ENCODE measurements around the gene NDFIP1. TPM values are rescaled to one million over a fixed set of nuclear protein-coding genes. Genes with fewer than 3 reads are reported as not detected.

NDFIP1 gene
- total RNA-seq, 1 donor from 2014 or later: 62.1 TPM

- no peaks in the 10 kb centered on the region for H3K27me3 ChIP-seq (ENCODE audit: low read depth)
- H3K4me1 ChIP-seq: peaks cover 12% of the 10 kb centered on the region
- no peaks in the 10 kb centered on the region for H3K9me3 ChIP-seq (replicated peaks)
- H3K4me3 ChIP-seq: no peak overlapping the region
- H3K36me3 ChIP-seq: no peaks in the 10 kb centered on the region
- intact Hi-C loops (cut with micrococcal nuclease): no loop called here
- no peak for TF ChIP-seq CTCF (IDR thresholded peaks at IDR 0.05; ENCODE audit: borderline replicate concordance)
- H3K27ac ChIP-seq (replicated peaks): no peak overlapping the region
- no peak for DNase-seq
Measured at GRCh38 chr5:142191776-142192175, 83.2 kb downstream of the NDFIP1 start.

DNA sequence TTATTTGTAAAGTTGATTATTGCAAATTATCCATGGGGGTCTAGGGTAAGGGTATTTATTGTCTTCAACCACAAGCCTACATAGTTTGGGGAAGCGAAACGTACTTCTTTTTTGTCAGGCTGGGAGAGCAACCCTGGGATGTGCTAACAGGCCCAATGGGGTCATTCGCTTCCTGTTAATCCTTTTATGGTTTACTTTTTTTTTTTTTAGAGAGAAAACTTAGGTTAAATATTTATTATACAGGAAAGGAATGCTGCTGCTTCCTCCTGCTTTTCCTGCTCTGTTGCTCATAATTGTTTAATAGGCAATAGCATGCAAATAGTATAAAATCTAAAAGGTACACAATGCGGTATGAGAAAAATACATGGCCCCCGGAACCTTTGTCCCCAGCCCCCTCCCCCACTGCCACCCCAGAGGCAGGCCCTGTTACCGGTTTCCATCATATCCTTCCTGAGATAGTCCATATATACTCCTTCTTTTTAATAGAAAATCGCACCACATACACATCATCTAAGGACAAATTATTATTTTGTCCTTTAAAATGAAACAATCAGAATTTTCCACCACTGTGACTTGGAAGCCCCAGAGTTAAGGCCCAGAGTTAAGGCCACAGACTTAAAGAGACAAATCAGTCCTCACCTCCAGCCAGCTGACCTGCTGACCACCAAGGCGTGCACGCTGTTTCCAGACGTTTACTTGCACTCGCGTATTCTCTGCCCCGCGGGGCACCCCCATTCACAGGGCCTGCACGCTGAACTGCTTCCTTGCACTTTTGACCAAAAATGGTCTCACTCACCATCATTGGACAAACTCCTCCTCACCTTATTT is 83.9 kb downstream of the NDFIP1 start:
- H3K27ac ChIP-seq (replicated peaks): peak overlapping the region; percentile 14
- no peaks in the 10 kb centered on the region for H3K27me3 ChIP-seq (ENCODE audit: low read depth)
- intact Hi-C loops (cut with micrococcal nuclease): no loop called here
- H3K36me3 ChIP-seq: no peaks in the 10 kb centered on the region
- H3K4me1 ChIP-seq: peaks cover 12% of the 10 kb centered on the region
- no peaks in the 10 kb centered on the region for H3K9me3 ChIP-seq (replicated peaks)
- no peak overlapping the region for H3K4me3 ChIP-seq
- TF ChIP-seq CTCF (IDR thresholded peaks at IDR 0.05; ENCODE audit: borderline replicate concordance): no peak
- DNase-seq: no peak

DNA sequence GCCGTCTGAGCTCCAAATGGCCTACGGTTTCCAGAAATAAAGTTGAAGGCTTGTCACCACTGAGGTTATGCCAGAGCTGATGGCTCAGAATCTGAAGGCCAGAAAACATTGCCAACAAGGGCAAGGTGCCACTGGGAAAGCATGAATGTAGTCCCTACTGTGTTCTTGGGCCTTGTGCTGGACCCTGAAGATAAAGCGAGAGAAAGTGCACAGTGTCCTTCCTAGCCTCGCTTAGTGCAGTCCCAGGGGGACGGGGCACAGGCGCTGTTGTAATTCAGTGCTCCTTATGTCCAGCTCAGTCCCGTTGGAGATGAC is 84.5 kb downstream of the NDFIP1 start:
- peak; percentile 23 for DNase-seq
- intact Hi-C loops (cut with micrococcal nuclease): no loop called here
- peak overlapping the region; percentile 14 for H3K27ac ChIP-seq (replicated peaks)
- H3K4me1 ChIP-seq: peaks cover 12% of the 10 kb centered on the region
- H3K36me3 ChIP-seq: no peaks in the 10 kb centered on the region
- no peak overlapping the region for H3K4me3 ChIP-seq
- H3K9me3 ChIP-seq (replicated peaks): no peaks in the 10 kb centered on the region
- H3K27me3 ChIP-seq (ENCODE audit: low read depth): no peaks in the 10 kb centered on the region
- TF ChIP-seq CTCF (IDR thresholded peaks at IDR 0.05; ENCODE audit: borderline replicate concordance): no peak

DNA sequence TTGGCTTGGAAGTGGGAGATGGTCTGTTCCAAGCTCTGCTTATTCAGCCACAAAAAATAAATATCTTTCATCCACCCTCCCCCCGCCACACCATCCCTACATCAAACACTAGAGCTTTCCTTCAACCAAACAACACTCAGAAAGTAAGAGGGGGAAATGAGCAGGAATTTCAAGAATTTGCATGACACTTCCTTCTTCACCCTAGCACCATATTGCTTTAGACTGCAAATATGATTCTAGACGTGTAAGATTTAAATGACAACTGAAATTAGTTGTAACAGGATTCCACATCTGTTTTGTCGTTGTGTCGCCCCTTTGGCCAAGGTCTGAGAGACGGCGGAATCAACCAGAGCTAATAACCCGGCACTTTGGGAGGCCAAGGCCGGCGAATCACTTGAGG is 88.5 kb downstream of the NDFIP1 start:
- Histone ChIP-seq H3K4me1 (peaks cover 12% of the 10 kb centered on the region), H3K36me3 (no peaks in the 10 kb centered on the region), H3K4me3 (no peak overlapping the region), H3K27ac (replicated peaks) (no peak overlapping the region), H3K9me3 (replicated peaks) (no peaks in the 10 kb centered on the region), H3K27me3 (ENCODE audit: low read depth) (no peaks in the 10 kb centered on the region)
- DNase-seq: no peak
- intact Hi-C loops (cut with micrococcal nuclease): no loop called here
- TF ChIP-seq CTCF (IDR thresholded peaks at IDR 0.05; ENCODE audit: borderline replicate concordance): no peak

GRCh38 chr5:142197781-142198180 is 89.2 kb downstream of the NDFIP1 start:
- Histone ChIP-seq H3K4me1 (peaks cover 6% of the 10 kb centered on the region), H3K9me3 (replicated peaks) (no peaks in the 10 kb centered on the region), H3K4me3 (no peak overlapping the region), H3K27ac (replicated peaks) (no peak overlapping the region), H3K36me3 (no peaks in the 10 kb centered on the region), H3K27me3 (ENCODE audit: low read depth) (no peaks in the 10 kb centered on the region)
- no peak for DNase-seq
- TF ChIP-seq CTCF (IDR thresholded peaks at IDR 0.05; ENCODE audit: borderline replicate concordance): no peak
- intact Hi-C loops (cut with micrococcal nuclease): no loop called here

Measured in left ventricle myocardium inferior (tissue), 1 donor.